IPS-NIHi7 (cell line): ENCODE measurements around the gene GFM1.

Experiments used
- DNase-seq: peaks from one replicate; pipeline ENCODE4 v3.0.0; 2012; ENCODE audit warnings: mixed read lengths; ENCODE audit errors: extremely low spot score

Gene GFM1

GRCh38 chr3:158644345-158644908 is at the start of gene GFM1:
Gene GFM1 (plus strand): TSS chr3:158644527. CDS start chr3:158644635, 108 bp downstream.
- peak; percentile 92 for DNase-seq

- no peak for DNase-seq
Measured at GRCh38 chr3:158600787-158601186, 43.5 kb upstream of the GFM1 start.

GRCh38 chr3:158602227-158602626 is 42.1 kb upstream of the GFM1 start:
- DNase-seq: no peak

- no peak for DNase-seq
Measured at GRCh38 chr3:158617982-158618875, 26.1 kb upstream of the GFM1 start.

- no peak for DNase-seq
Measured at GRCh38 chr3:158625881-158626280, 18.4 kb upstream of the GFM1 start.

- no peak for DNase-seq
Measured at GRCh38 chr3:158631981-158632380, 12.3 kb upstream of the GFM1 start.

- DNase-seq: no peak
Measured at GRCh38 chr3:158640646-158641045, 3.7 kb upstream of the GFM1 start.

- DNase-seq: no peak
Measured at GRCh38 chr3:158642005-158642404, 2.3 kb upstream of the GFM1 start.

GRCh38 chr3:158642474-158643210 is 1.7 kb upstream of the GFM1 start:
- no peak for DNase-seq

- DNase-seq: no peak
Measured at GRCh38 chr3:158649791-158650190, 5.5 kb downstream of the GFM1 start.

- no peak for DNase-seq
Measured at GRCh38 chr3:158651192-158651591, 6.9 kb downstream of the GFM1 start.

- DNase-seq: no peak
Measured at GRCh38 chr3:158652463-158652862, 8.1 kb downstream of the GFM1 start.

- DNase-seq: no peak
Measured at GRCh38 chr3:158658889-158659288, 14.6 kb downstream of the GFM1 start.

GRCh38 chr3:158659454-158660237 is 15.3 kb downstream of the GFM1 start:
- peak; percentile 55 for DNase-seq

GRCh38 chr3:158660711-158661110 is 16.4 kb downstream of the GFM1 start:
- no peak for DNase-seq

GRCh38 chr3:158663246-158663645 is 18.9 kb downstream of the GFM1 start:
- no peak for DNase-seq

GRCh38 chr3:158663832-158664231 is 19.5 kb downstream of the GFM1 start:
- DNase-seq: no peak

- DNase-seq: no peak
Measured at GRCh38 chr3:158666416-158666815, 22.1 kb downstream of the GFM1 start.

GRCh38 chr3:158668506-158668905 is 24.2 kb downstream of the GFM1 start:
- no peak for DNase-seq

GRCh38 chr3:158671821-158672214 is 27.5 kb downstream of the GFM1 start:
- peak; percentile 6 for DNase-seq
